ENCODE data around the gene REM2. TPM values are rescaled to one million over a fixed set of nuclear protein-coding genes. Genes with fewer than 3 reads are reported as not detected.

Gene REM2
- total RNA-seq, 4 donors from 2014 or later: 1.1 TPM; not detected in 3

DNA sequence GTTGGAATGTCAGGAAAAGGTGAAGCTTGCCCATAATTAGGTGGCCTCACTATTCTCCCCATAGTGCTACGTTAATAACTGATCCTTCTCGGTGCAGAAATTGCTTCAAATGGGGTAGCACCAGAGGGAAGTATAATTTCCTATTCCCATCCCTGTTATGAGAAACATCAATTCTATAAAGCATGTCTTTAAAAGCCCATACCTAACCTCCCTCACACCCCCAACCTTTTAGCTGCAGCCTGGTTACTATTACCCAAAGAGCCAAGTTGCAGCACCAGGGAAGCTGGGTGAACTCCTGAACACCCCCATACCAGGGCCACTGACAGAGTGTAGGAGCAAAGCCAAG is 20.7 kb downstream of the REM2 start:
- H3K27ac ChIP-seq: no peak overlapping the region
- H3K4me1 ChIP-seq: no peaks in the 10 kb centered on the region
- DNase-seq (no peak), ATAC-seq (no peak)
- H3K9me3 ChIP-seq: no peaks in the 10 kb centered on the region
- intact Hi-C loops (cut with DNase I; ENCODE audit: low total_unique reads): no loop called here
- TF ChIP-seq CTCF (IDR thresholded peaks at IDR 0.05 in 4 of 5, conservative IDR thresholded peaks at IDR 0.05 in 1 of 5) (no peak), POLR2A (IDR thresholded peaks at IDR 0.05) (no peak)
- H3K4me3 ChIP-seq: no peak overlapping the region
- H3K36me3 ChIP-seq: peaks cover 8 to 84% of the 10 kb centered on the region in 2 donors
- H3K27me3 ChIP-seq: no peaks in the 10 kb centered on the region
- in situ Hi-C loops (cut with MboI; ENCODE audit: low sequenced_read_pairs in 4 of 4): no loop called here

GRCh38 chr14:22905627-22906026 is 22.6 kb downstream of the REM2 start:
- in situ Hi-C loops (cut with MboI; ENCODE audit: low sequenced_read_pairs in 4 of 4) (no loop called here), intact Hi-C loops (cut with DNase I; ENCODE audit: low total_unique reads) (no loop called here)
- TF ChIP-seq POLR2A (IDR thresholded peaks at IDR 0.05): no peak
- no peak for TF ChIP-seq CTCF (IDR thresholded peaks at IDR 0.05 in 4 of 5, conservative IDR thresholded peaks at IDR 0.05 in 1 of 5)
- peaks cover 8 to 88% of the 10 kb centered on the region in 2 donors for H3K36me3 ChIP-seq
- H3K4me3 ChIP-seq: no peak overlapping the region
- H3K4me1 ChIP-seq: no peaks in the 10 kb centered on the region
- H3K27me3 ChIP-seq: no peaks in the 10 kb centered on the region
- no peak for ATAC-seq
- no peak overlapping the region for H3K27ac ChIP-seq
- H3K9me3 ChIP-seq: no peaks in the 10 kb centered on the region
- DNase-seq: no peak

GRCh38 chr14:22906073-22906472 is 23.1 kb downstream of the REM2 start:
- DNase-seq: no peak
- Histone ChIP-seq H3K36me3 (peaks cover 8 to 83% of the 10 kb centered on the region in 2 donors), H3K4me3 (no peak overlapping the region), H3K27me3 (no peaks in the 10 kb centered on the region), H3K4me1 (peaks cover 0 to under 1% of the 10 kb centered on the region in 2 donors), H3K27ac (no peak overlapping the region), H3K9me3 (no peaks in the 10 kb centered on the region)
- in situ Hi-C loops (cut with MboI; ENCODE audit: low sequenced_read_pairs in 4 of 4): no loop called here
- intact Hi-C loops (cut with DNase I; ENCODE audit: low total_unique reads): no loop called here
- no peak for TF ChIP-seq CTCF (IDR thresholded peaks at IDR 0.05 in 4 of 5, conservative IDR thresholded peaks at IDR 0.05 in 1 of 5)
- no peak for ATAC-seq

DNA sequence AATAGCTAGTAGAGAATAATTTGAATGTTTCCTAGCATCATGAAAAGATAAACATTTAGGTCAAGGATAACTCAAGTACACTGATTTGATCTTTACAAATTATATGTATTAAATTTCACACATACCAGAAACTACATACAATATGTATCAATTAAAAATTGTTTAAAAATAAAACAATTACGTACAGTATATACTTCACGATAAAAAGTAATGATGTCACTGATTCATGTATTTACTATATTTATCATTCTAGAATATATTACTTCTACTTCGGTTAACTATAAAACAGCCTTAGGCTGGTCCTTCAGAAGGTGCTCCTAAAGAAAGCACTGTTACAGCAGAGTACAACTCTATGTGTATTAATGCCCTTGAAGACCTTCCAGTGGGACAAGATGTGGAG is 24.4 kb downstream of the REM2 start:
- intact Hi-C loops (cut with DNase I; ENCODE audit: low total_unique reads) (no loop called here), in situ Hi-C loops (cut with MboI; ENCODE audit: low sequenced_read_pairs in 4 of 4) (no loop called here)
- no peaks in the 10 kb centered on the region for H3K9me3 ChIP-seq
- H3K36me3 ChIP-seq: peaks cover 8 to 70% of the 10 kb centered on the region in 2 donors
- DNase-seq (no peak), ATAC-seq (no peak)
- TF ChIP-seq CTCF (IDR thresholded peaks at IDR 0.05 in 4 of 5, conservative IDR thresholded peaks at IDR 0.05 in 1 of 5): no peak
- no peak for TF ChIP-seq POLR2A (IDR thresholded peaks at IDR 0.05)
- H3K27ac ChIP-seq: no peak overlapping the region
- H3K4me1 ChIP-seq: peaks cover 0 to 14% of the 10 kb centered on the region in 2 donors
- H3K4me3 ChIP-seq: no peak overlapping the region
- no peaks in the 10 kb centered on the region for H3K27me3 ChIP-seq

GRCh38 chr14:22908601-22909000 is 25.6 kb downstream of the REM2 start:
- DNase-seq: no peak
- H3K4me1 ChIP-seq: peaks cover 0 to 14% of the 10 kb centered on the region in 2 donors
- no peak overlapping the region for H3K27ac ChIP-seq
- no peaks in the 10 kb centered on the region for H3K27me3 ChIP-seq
- H3K9me3 ChIP-seq: no peaks in the 10 kb centered on the region
- TF ChIP-seq POLR2A (IDR thresholded peaks at IDR 0.05) (no peak), CTCF (IDR thresholded peaks at IDR 0.05 in 4 of 5, conservative IDR thresholded peaks at IDR 0.05 in 1 of 5) (no peak)
- no peak overlapping the region for H3K4me3 ChIP-seq
- in situ Hi-C loops (cut with MboI; ENCODE audit: low sequenced_read_pairs in 4 of 4): no loop called here
- intact Hi-C loops (cut with DNase I; ENCODE audit: low total_unique reads): no loop called here
- peaks cover 6 to 59% of the 10 kb centered on the region in 2 donors for H3K36me3 ChIP-seq
- ATAC-seq: no peak
